Esophagus squamous epithelium (tissue), 5 donors: ENCODE results near the gene SAPCD1. TPM values are rescaled to one million over a fixed set of nuclear protein-coding genes. Genes with fewer than 3 reads are reported as not detected.

Experiments
- DNase-seq: peaks from one replicate; lab custom pipeline; 2025; lab: John Stamatoyannopoulos, UW
- H3K27ac ChIP-seq, 4 donors: fragments of 200-600 bp; sonication (generic); one replicate each; pipeline ENCODE4 v1.5.1; 2016 to 2019; ENCODE audit warnings: mild to moderate bottlenecking in 1 of 4
- H3K27me3 ChIP-seq, 4 donors: fragments of 200-600 bp; sonication (generic); 1 replicate in 3 of 4; 2 replicates in 1 of 4; pipeline versions ENCODE4 v1.5.1 to v1.6.0; 2017 to 2021; ENCODE audit warnings: antibody characterized with exemption in 1 of 4
- H3K36me3 ChIP-seq, 3 donors: fragments of 200-600 bp; sonication (generic); one replicate each; pipeline ENCODE4 v1.5.1; 2016 to 2019
- H3K4me1 ChIP-seq, 3 donors: fragments of 200-600 bp; sonication (generic); one replicate each; pipeline ENCODE4 v1.5.1; 2017 to 2019
- H3K4me3 ChIP-seq, 4 donors: fragments of 200-600 bp; sonication (generic); 1 replicate in 3 of 4; 2 replicates in 1 of 4; pipeline ENCODE4 v1.5.1; 2016 to 2019; ENCODE audit warnings: mild to moderate bottlenecking in 2 of 4, moderate library complexity in 1 of 4
- H3K9me3 ChIP-seq, 3 donors: fragments of 200-600 bp; sonication (generic); one replicate each; pipeline ENCODE4 v1.5.1; 2016 to 2019
- POLR2A ChIP-seq, 4 donors: fragments of 450-650 bp; IDR thresholded peaks; one replicate each; pipeline ENCODE4 v1.6.1; 2017; ENCODE audit warnings: antibody characterized with exemption in 4 of 4, mild to moderate bottlenecking in 4 of 4, moderate library complexity in 3 of 4
- WGBS, 2 donors: methylation state at CpG; one replicate each; pipeline ENCODE4 v1.1.5; 2018; 5-methylcytosine and 5-hydroxymethylcytosine counted together
- intact Hi-C: fragments of 100-400 bp; cut with DNase I; formaldehyde crosslinking; loops from one replicate; pipeline ENCODE4 v1.15.0; 2022
- total RNA-seq, 4 donors: library from RNA; depleted of rRNA; stranded (reverse); fragments of >200 nt; gene quantifications; one replicate each; pipeline ENCODE4 v1.1.0, GENCODE V29; 2016
- TF ChIP-seq, protein P1 (sequence below), 6 experiments: fragments of 450-650 bp in 4 of 6; fragments of 200-600 bp in 2 of 6; sonication (generic) in 2 of 6; IDR thresholded peaks; one replicate each; pipeline ENCODE4 v1.5.1; 2016 to 2019; ENCODE audit warnings: antibody characterized with exemption in 6 of 6, mild to moderate bottlenecking in 4 of 6, moderate library complexity in 4 of 6
- donor health status: DM: yes; HTN: yes; CAD: no.

SAPCD1 gene
- total RNA-seq, 4 donors from 2014 or later = 0.45 to 2.9 (median 1.1) TPM

- Histone ChIP-seq H3K4me1 (peaks cover 9 to 13% (median 11%) of the 10 kb centered on the region in 3 donors), H3K36me3 (peaks cover 31 to 87% (median 45%) of the 10 kb centered on the region in 3 donors), H3K27ac (no peak overlapping the region), H3K9me3 (no peaks in the 10 kb centered on the region), H3K27me3 (no peaks in the 10 kb centered on the region), H3K4me3 (no peak overlapping the region)
- DNase-seq = no peak
- TF ChIP-seq POLR2A (IDR thresholded peaks at IDR 0.05) = no peak
- 100% methylated on average over 1 to 2 of the region's 23 CpGs for WGBS, 2 donors
- intact Hi-C loops = no loop called here
Measured at GRCh38 chr6:31781244-31782125, 19.0 kb downstream of the SAPCD1 start.

GRCh38 chr6:31782126-31782855, 19.8 kb downstream of the SAPCD1 start:
- DNase-seq = no peak
- Histone ChIP-seq H3K27me3 (no peaks in the 10 kb centered on the region), H3K36me3 (peaks cover 31 to 90% (median 45%) of the 10 kb centered on the region in 3 donors), H3K4me1 (peaks cover 1 to 5% (median 2%) of the 10 kb centered on the region in 3 donors), H3K9me3 (no peaks in the 10 kb centered on the region), H3K27ac (no peak overlapping the region), H3K4me3 (no peak overlapping the region)
- intact Hi-C loops = no loop called here
- TF ChIP-seq POLR2A (IDR thresholded peaks at IDR 0.05) = no peak
- TF ChIP-seq, protein P1, sequence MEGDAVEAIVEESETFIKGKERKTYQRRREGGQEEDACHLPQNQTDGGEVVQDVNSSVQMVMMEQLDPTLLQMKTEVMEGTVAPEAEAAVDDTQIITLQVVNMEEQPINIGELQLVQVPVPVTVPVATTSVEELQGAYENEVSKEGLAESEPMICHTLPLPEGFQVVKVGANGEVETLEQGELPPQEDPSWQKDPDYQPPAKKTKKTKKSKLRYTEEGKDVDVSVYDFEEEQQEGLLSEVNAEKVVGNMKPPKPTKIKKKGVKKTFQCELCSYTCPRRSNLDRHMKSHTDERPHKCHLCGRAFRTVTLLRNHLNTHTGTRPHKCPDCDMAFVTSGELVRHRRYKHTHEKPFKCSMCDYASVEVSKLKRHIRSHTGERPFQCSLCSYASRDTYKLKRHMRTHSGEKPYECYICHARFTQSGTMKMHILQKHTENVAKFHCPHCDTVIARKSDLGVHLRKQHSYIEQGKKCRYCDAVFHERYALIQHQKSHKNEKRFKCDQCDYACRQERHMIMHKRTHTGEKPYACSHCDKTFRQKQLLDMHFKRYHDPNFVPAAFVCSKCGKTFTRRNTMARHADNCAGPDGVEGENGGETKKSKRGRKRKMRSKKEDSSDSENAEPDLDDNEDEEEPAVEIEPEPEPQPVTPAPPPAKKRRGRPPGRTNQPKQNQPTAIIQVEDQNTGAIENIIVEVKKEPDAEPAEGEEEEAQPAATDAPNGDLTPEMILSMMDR (IDR thresholded peaks at IDR 0.05) = no peak
- WGBS, 2 donors = 80 to 100% methylated on average over 1 to 12 of the region's 32 CpGs

GRCh38 chr6:31784098-31784925, 21.9 kb downstream of the SAPCD1 start:
- TF ChIP-seq, protein P1 (IDR thresholded peaks at IDR 0.05) = no peak
- no peak for TF ChIP-seq POLR2A (IDR thresholded peaks at IDR 0.05)
- no peaks in the 10 kb centered on the region for H3K4me1 ChIP-seq
- H3K4me3 ChIP-seq = no peak overlapping the region
- 94 to 98% methylated on average over 10 to 13 of the region's 15 CpGs for WGBS, 2 donors
- DNase-seq = no peak
- H3K9me3 ChIP-seq = no peaks in the 10 kb centered on the region
- no peaks in the 10 kb centered on the region for H3K27me3 ChIP-seq
- H3K36me3 ChIP-seq = peaks cover 22 to 89% (median 39%) of the 10 kb centered on the region in 3 donors
- H3K27ac ChIP-seq = no peak overlapping the region
- intact Hi-C loops = no loop called here

GRCh38 chr6:31785475-31785874, 23.0 kb downstream of the SAPCD1 start:
- no peak for TF ChIP-seq POLR2A (IDR thresholded peaks at IDR 0.05)
- TF ChIP-seq, protein P1 (IDR thresholded peaks at IDR 0.05) = no peak
- Histone ChIP-seq H3K9me3 (no peaks in the 10 kb centered on the region), H3K36me3 (peaks cover 22 to 89% (median 27%) of the 10 kb centered on the region in 3 donors), H3K27ac (no peak overlapping the region), H3K4me3 (no peak overlapping the region), H3K4me1 (no peaks in the 10 kb centered on the region), H3K27me3 (no peaks in the 10 kb centered on the region)
- WGBS, 2 donors = 93 to 99% methylated on average over 7 to 9 of the region's 11 CpGs
- DNase-seq = no peak
- intact Hi-C loops = no loop called here
